ENCODE measurements around the gene NECTIN4.

Gene NECTIN4

DNA sequence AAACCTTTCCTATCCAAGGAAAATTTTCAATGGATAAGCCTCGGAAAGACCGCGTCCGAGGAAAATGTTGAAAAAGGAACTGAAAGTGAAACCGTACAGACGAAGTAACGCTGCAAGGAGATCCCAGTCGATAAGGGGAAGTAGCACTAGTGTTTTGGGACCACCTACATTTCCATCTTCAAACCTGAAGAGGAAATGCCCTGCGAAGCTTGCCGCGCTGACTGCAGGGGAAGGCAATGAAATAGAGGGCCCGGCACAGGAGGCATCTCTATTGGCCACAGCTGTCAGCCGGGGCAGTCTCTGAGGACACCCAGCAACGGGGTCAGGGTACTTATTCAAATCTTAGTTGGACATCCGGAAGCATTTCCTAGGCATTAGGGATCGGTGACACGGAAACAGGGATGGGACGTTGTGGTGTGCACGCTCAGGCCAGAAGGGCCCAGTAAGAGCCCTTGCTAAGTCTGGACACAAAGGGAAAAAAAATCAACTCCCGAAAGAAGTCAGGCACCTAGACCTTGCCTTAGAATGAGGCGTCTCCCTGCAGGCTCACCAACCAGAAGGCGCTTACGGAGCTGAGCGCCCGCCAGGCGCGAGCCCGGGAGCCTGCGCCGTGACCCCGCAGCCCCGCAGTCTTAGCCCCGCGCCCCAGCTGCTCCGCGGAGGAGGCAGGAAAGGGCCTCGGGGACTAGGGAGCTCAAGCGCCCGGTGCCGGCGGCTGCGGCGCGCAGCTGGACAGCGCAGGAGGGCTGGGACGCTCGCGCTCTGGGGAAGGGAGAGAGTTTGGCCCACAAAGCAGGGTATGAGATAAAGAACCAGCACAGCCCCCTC, 44.2 kb downstream of the NECTIN4 start:
- peak overlapping the region; percentile 90 for H2AFZ ChIP-seq (ENCODE audit: low read depth, low read length)

DNA sequence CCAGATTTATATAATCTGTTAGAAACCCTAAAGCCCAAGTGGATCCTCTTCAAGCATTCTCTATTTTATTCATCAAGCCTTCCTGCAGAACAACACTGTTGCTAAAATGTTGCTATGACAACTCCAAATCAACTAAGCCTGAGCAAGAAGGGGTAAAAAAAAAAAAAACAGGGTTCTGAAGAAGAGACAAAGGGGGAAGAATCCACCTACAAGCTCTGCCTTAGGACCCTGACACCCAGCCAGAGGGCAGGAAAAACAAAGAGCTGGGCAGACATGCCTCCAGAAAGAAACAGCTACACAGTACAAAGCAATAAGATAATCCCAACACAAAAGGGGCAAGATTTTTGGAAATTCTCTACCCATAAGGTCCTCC, 44.8 kb downstream of the NECTIN4 start:
- Histone ChIP-seq H3K4me1 (ENCODE audit: insufficient read depth, low read length) (peaks cover 57% of the 10 kb centered on the region), H3K9ac (ENCODE audit: low read depth, low read length) (peak overlapping the region; percentile 93), H3K4me2 (ENCODE audit: insufficient read depth, low read length) (peak overlapping the region; percentile 79), H4K20me1 (ENCODE audit: insufficient read depth, low read length) (no peaks in the 10 kb centered on the region), H3K27me3 (ENCODE audit: insufficient read depth, low read length, poor library complexity) (no peaks in the 10 kb centered on the region), H3K4me3 (ENCODE audit: low read depth in 1 of 2, low read length in 2 of 2) (peak overlapping the region; percentile 75 to 92), H3K79me2 (ENCODE audit: insufficient read depth, low read length) (peaks cover 48% of the 10 kb centered on the region), H3K27ac (ENCODE audit: low read length) (peak overlapping the region; percentile 99), H2AFZ (ENCODE audit: low read depth, low read length) (peak overlapping the region; percentile 90), H3K36me3 (ENCODE audit: insufficient read depth, low read length) (peaks cover 60% of the 10 kb centered on the region), H3K9me3 (ENCODE audit: insufficient read depth, low read length, severe bottlenecking) (no peaks in the 10 kb centered on the region)
- TF ChIP-seq, protein P1, sequence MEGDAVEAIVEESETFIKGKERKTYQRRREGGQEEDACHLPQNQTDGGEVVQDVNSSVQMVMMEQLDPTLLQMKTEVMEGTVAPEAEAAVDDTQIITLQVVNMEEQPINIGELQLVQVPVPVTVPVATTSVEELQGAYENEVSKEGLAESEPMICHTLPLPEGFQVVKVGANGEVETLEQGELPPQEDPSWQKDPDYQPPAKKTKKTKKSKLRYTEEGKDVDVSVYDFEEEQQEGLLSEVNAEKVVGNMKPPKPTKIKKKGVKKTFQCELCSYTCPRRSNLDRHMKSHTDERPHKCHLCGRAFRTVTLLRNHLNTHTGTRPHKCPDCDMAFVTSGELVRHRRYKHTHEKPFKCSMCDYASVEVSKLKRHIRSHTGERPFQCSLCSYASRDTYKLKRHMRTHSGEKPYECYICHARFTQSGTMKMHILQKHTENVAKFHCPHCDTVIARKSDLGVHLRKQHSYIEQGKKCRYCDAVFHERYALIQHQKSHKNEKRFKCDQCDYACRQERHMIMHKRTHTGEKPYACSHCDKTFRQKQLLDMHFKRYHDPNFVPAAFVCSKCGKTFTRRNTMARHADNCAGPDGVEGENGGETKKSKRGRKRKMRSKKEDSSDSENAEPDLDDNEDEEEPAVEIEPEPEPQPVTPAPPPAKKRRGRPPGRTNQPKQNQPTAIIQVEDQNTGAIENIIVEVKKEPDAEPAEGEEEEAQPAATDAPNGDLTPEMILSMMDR (IDR thresholded peaks at IDR 0.05; ENCODE audit: borderline replicate concordance, extremely low read depth, low read length, poor library complexity, severe bottlenecking), result peak; percentile 14
- no peak for TF ChIP-seq EZH2 (IDR thresholded peaks at IDR 0.05; ENCODE audit: borderline replicate concordance, low read depth, low read length, severe bottlenecking)
- DNase-seq (no peak), ATAC-seq (ENCODE audit: insufficient read depth, low read depth) (peak; percentile 12; the same call in 1 of the 3 replicates)

More for the DNA sequence above, 44.2 kb downstream of the NECTIN4 start:
- H4K20me1 ChIP-seq (ENCODE audit: insufficient read depth, low read length), result no peaks in the 10 kb centered on the region
- TF ChIP-seq, protein P1 (IDR thresholded peaks at IDR 0.05; ENCODE audit: borderline replicate concordance, extremely low read depth, low read length, poor library complexity, severe bottlenecking), result peak; percentile 0
- TF ChIP-seq EZH2 (IDR thresholded peaks at IDR 0.05; ENCODE audit: borderline replicate concordance, low read depth, low read length, severe bottlenecking), result no peak
- no peaks in the 10 kb centered on the region for H3K27me3 ChIP-seq (ENCODE audit: insufficient read depth, low read length, poor library complexity)
- H3K9me3 ChIP-seq (ENCODE audit: insufficient read depth, low read length, severe bottlenecking), result no peaks in the 10 kb centered on the region
- H3K4me1 ChIP-seq (ENCODE audit: insufficient read depth, low read length), result peaks cover 51% of the 10 kb centered on the region
- peaks cover 60% of the 10 kb centered on the region for H3K36me3 ChIP-seq (ENCODE audit: insufficient read depth, low read length)
- peaks cover 48% of the 10 kb centered on the region for H3K79me2 ChIP-seq (ENCODE audit: insufficient read depth, low read length)
- H3K9ac ChIP-seq (ENCODE audit: low read depth, low read length), result peak overlapping the region; percentile 93
- DNase-seq, result peak; percentile 86
- peak overlapping the region; percentile 99 for H3K27ac ChIP-seq (ENCODE audit: low read length)
- ATAC-seq (ENCODE audit: insufficient read depth, low read depth), result peak; percentile 74
- H3K4me3 ChIP-seq (ENCODE audit: low read depth in 1 of 2, low read length in 2 of 2), result peak overlapping the region; percentile 75 to 92
- peak overlapping the region; percentile 79 for H3K4me2 ChIP-seq (ENCODE audit: insufficient read depth, low read length)

DNA sequence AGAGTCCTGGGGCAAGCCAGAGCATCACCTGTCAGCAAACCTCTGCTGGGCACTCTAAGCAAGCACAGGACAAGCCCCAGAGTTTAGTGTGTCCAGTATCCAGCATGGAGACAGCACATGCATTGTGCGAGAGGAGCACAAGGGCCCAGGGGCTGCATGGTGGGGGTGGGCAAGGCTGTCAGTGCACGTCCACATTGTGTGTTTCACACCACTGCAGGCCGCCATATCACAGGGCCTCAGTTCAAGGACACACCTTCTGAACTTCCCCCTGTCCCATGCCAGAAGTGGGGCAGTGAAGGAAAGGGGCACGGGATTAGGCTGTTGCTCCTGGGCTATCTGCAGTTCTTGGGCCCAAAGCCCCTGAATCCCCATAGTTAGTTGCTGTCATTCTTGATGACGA, 49.8 kb downstream of the NECTIN4 start:
- Histone ChIP-seq H2AFZ (ENCODE audit: low read depth, low read length) (no peak overlapping the region), H3K27me3 (ENCODE audit: insufficient read depth, low read length, poor library complexity) (no peaks in the 10 kb centered on the region), H3K27ac (ENCODE audit: low read length) (peak overlapping the region; percentile 78), H3K36me3 (ENCODE audit: insufficient read depth, low read length) (peaks cover 43% of the 10 kb centered on the region), H3K9ac (ENCODE audit: low read depth, low read length) (peak overlapping the region; percentile 78), H3K9me3 (ENCODE audit: insufficient read depth, low read length, severe bottlenecking) (no peaks in the 10 kb centered on the region), H3K4me3 (ENCODE audit: low read depth in 1 of 2, low read length in 2 of 2) (peak overlapping the region in 1 of 2 experiments; percentile 91; a peak in 2 of 4 replicates), H3K4me1 (ENCODE audit: insufficient read depth, low read length) (peaks cover 68% of the 10 kb centered on the region), H3K79me2 (ENCODE audit: insufficient read depth, low read length) (peaks cover 45% of the 10 kb centered on the region), H3K4me2 (ENCODE audit: insufficient read depth, low read length) (peak overlapping the region; percentile 90), H4K20me1 (ENCODE audit: insufficient read depth, low read length) (no peaks in the 10 kb centered on the region)
- no peak for ATAC-seq (ENCODE audit: insufficient read depth, low read depth)
- TF ChIP-seq EZH2 (IDR thresholded peaks at IDR 0.05; ENCODE audit: borderline replicate concordance, low read depth, low read length, severe bottlenecking), result no peak
- TF ChIP-seq, protein P1 (IDR thresholded peaks at IDR 0.05; ENCODE audit: borderline replicate concordance, extremely low read depth, low read length, poor library complexity, severe bottlenecking), result no peak
- no peak for DNase-seq
